Uterine smooth muscle cell (primary cell): ENCODE measurements around the gene CNGA4. TPM values are rescaled to one million over a fixed set of nuclear protein-coding genes. Genes with fewer than 3 reads are reported as not detected.

Experiments
- total RNA-seq: library from RNA; depleted of rRNA; stranded (reverse); fragments of >200 nt; gene quantifications from 2 replicates; pipeline ENCODE4 v1.2.3, GENCODE V29; 2014

Gene CNGA4
- total RNA-seq: under 0.01 TPM in 1 of 2 replicates, not detected in the other

GRCh38 chr11:6238902-6239301 is at the start of gene CNGA4:
Gene CNGA4 (plus strand): TSS chr11:6239089. CDS start chr11:6239207, 118 bp downstream.

GRCh38 chr11:6199174-6199810 is 39.6 kb upstream of the CNGA4 start, which contains the start of gene OR52W1:
Gene OR52W1 (plus strand): TSS chr11:6199224. CDS start chr11:6199224, 0 bp downstream.

GRCh38 chr11:6205366-6205765 is 33.5 kb upstream of the CNGA4 start, which contains the start of gene C11orf42:
Gene C11orf42 (plus strand): TSS chr11:6205557. CDS start chr11:6205616, 59 bp downstream.

GRCh38 chr11:6234387-6235107 is 4.3 kb upstream of the CNGA4 start, which contains the start of gene FHIP1B:
Gene FHIP1B (minus strand): TSS chr11:6234636. CDS start chr11:6224516, 10,120 bp downstream.

Other genes starting within 250 kb of the CNGA4 start
- not detected in 2 replicates for gene OR56A4, start 232.1 kb upstream of the CNGA4 start, total RNA-seq
- gene OR56A1, start 208.3 kb upstream of the CNGA4 start, total RNA-seq: not detected in 2 replicates
- gene OR56B4, start 131.4 kb upstream of the CNGA4 start, total RNA-seq: not detected in 2 replicates
- gene OR52B2, start 68.8 kb upstream of the CNGA4 start, total RNA-seq: 0.11 TPM in 1 of 2 replicates, not detected in the other
- gene OR52W1, start 39.9 kb upstream of the CNGA4 start, total RNA-seq: not detected in 2 replicates
- not detected in 2 replicates for gene C11orf42, start 33.5 kb upstream of the CNGA4 start, total RNA-seq
- 13.0 and 15.3 TPM in 2 replicates for gene FHIP1B, start 4.5 kb upstream of the CNGA4 start, total RNA-seq
- gene CCKBR, start 20.7 kb downstream of the CNGA4 start, total RNA-seq: not detected in 2 replicates
- gene CAVIN3, start 81.4 kb downstream of the CNGA4 start, total RNA-seq: 216 and 432 TPM in 2 replicates
- gene SMPD1, start 151.4 kb downstream of the CNGA4 start, total RNA-seq: 28.7 and 39.2 TPM in 2 replicates
- 45.4 and 50.5 TPM in 2 replicates for gene APBB1, start 180.0 kb downstream of the CNGA4 start, total RNA-seq
- gene HPX, start 201.9 kb downstream of the CNGA4 start, total RNA-seq: 0.33 and 0.50 TPM in 2 replicates
- 19.5 and 27.4 TPM in 2 replicates for gene TRIM3, start 234.9 kb downstream of the CNGA4 start, total RNA-seq
- 56.0 and 66.1 TPM in 2 replicates for gene ARFIP2, start 242.2 kb downstream of the CNGA4 start, total RNA-seq
- 44.7 and 51.0 TPM in 2 replicates for gene TIMM10B, start 242.4 kb downstream of the CNGA4 start, total RNA-seq